GM18909 (cell line): ENCODE measurements around the gene GALNT9.
"Not testable (repeated sequence)": the region's sequence is repeated elsewhere in the genome, so short reads cannot be mapped to it uniquely, and the experiment has no call there.

Experiments used
- ATAC-seq: cut with Tn5 transposase; IDR thresholded peaks from one replicate; pipeline ENCODE4 v1.9.1; 2021; ENCODE audit warnings: mild to moderate bottlenecking; ENCODE audit not compliant: unreplicated experiment, poor library complexity

Gene GALNT9

GRCh38 chr12:132315951-132316350, 13.4 kb downstream of the GALNT9 start:
- ATAC-seq, result no peak

- no peak for ATAC-seq
Measured at GRCh38 chr12:132315507-132315906, 13.9 kb downstream of the GALNT9 start.

GRCh38 chr12:132314516-132315233, 14.7 kb downstream of the GALNT9 start:
- no peak for ATAC-seq

- ATAC-seq, result no peak
Measured at GRCh38 chr12:132314035-132314434, 15.4 kb downstream of the GALNT9 start.

- ATAC-seq, result no peak
Measured at GRCh38 chr12:132313182-132313581, 16.2 kb downstream of the GALNT9 start.

- no peak for ATAC-seq
Measured at GRCh38 chr12:132312516-132312915, 16.9 kb downstream of the GALNT9 start.

- no peak for ATAC-seq
Measured at GRCh38 chr12:132311201-132311915, 18.0 kb downstream of the GALNT9 start.

GRCh38 chr12:132310181-132311040, 19.0 kb downstream of the GALNT9 start:
- no peak for ATAC-seq

GRCh38 chr12:132309596-132310086, 19.7 kb downstream of the GALNT9 start:
- no peak for ATAC-seq

- no peak for ATAC-seq
Measured at GRCh38 chr12:132308853-132309595, 20.4 kb downstream of the GALNT9 start.

- no peak for ATAC-seq
Measured at GRCh38 chr12:132307976-132308852, 21.2 kb downstream of the GALNT9 start.

- no peak for ATAC-seq
Measured at GRCh38 chr12:132306885-132307191, 22.6 kb downstream of the GALNT9 start.

- no peak for ATAC-seq
Measured at GRCh38 chr12:132305991-132306884, 23.2 kb downstream of the GALNT9 start.

- no peak for ATAC-seq
Measured at GRCh38 chr12:132305560-132305966, 23.8 kb downstream of the GALNT9 start.

- not testable (repeated sequence) for ATAC-seq
Measured at GRCh38 chr12:132304866-132305265, 24.5 kb downstream of the GALNT9 start.

GRCh38 chr12:132303853-132304373, 25.5 kb downstream of the GALNT9 start:
- ATAC-seq, result not testable (repeated sequence)

- no peak for ATAC-seq
Measured at GRCh38 chr12:132302466-132303358, 26.7 kb downstream of the GALNT9 start.
